ENCODE data around the gene HCFC1.
A peak's percentile ranks its signal among the peaks of the same experiment; 100 is the strongest.

Gene HCFC1

DNA sequence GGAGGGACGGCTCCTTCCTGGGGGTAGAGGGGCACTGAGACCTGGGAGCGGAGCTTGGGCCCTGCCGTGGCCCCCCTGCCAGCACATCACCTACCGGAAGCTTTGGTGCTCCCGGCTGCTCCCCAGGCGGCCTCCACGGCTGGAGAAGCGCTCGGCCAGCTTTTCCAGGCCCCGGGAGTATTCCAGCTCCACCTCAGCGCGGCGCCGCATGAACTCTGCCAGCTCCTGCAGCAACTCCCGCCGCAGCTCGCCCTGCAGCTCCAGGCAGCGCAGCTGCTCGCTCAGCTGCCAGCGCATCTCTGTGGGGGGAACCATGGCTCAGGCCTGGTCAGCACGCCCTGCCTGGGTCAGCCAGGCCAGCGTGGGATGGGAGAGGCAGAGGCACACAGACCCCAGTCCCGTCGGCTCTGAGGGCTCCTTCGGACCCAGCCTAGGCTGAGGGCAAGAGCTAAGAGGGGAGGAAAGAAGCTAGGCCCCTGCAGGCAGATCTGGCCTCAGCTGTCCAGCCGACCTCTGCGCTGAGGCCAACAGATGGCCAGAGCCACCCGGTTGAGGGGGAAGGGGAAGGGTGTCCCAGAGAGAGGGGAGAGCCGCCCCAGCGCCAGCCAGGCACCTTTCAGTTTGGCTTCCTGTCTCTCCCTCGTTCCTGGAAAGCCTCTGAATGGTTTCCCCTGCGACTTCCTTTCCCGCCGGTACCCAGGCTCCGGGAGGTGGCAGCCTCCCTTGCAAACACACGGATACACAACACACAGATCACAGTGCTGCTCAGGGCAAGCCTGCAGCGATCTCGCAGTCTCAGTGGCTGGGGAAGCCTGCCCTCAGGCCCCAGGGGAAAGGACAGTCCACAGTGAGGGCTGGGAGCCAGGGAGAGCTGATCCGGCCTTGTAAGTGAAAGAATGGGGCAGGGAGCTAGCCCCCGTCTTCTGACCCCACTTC is 49.8 kb downstream of the HCFC1 start:
- peak; percentile 30 for DNase-seq

DNA sequence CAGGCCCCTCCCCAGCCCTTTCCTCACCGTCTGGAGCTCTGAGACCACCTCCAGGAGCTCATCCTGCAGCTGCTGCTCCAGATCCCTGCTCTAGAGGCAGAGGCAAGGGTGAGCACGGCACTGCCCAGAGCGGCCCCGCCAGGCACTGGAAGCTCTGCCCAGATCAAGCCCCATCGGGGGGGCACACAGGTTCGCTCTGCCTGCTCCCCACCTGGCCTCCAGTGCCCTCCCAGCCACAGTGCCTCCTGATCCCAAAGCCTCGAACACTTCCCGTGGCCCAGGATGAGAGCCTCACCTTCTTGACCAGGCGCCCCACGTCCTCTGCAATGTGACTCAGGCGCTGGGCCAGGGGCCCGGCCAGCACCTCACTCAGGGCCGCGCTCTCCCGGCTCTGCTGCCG is 50.5 kb downstream of the HCFC1 start:
- no peak for DNase-seq

DNA sequence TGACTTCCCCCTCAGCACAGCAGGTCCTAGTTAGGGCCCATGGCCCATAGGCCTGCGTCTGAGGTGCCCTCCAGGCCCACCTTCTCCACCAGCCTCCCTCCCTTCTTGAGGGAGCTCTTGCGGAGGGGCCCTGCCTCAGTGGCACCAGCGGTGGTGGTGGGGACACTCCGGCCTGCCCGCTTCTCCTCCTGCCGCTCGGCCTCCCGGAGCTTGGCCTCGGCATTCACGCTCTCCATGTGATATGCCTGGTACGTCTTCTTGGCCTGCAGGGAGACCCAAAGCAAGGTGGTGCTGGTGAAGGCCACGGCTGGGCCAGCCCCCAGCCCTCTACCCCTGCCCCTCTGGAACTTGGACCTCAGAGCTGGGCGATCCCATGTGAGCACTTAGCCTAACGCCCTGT is 51.1 kb downstream of the HCFC1 start:
- DNase-seq = no peak

DNA sequence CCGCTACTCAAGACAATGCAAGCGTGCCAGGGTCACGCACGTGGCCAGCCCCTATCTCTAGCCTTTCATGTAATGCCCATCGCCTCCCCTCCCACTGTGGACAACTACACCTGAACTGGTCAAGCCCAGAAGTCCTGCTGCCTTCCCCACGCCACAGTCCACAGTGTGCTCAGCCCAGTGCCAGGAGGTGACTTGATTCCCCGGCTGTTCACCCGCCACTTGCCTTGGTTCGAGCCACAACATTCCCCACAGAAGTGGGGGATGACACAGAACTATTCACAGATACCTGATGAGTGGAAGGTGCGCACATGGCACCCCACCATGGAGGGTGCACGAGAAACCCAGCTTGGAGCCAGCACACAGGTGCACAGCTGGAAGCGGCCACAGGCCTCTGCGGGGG is 52.3 kb downstream of the HCFC1 start:
- DNase-seq = no peak

DNA sequence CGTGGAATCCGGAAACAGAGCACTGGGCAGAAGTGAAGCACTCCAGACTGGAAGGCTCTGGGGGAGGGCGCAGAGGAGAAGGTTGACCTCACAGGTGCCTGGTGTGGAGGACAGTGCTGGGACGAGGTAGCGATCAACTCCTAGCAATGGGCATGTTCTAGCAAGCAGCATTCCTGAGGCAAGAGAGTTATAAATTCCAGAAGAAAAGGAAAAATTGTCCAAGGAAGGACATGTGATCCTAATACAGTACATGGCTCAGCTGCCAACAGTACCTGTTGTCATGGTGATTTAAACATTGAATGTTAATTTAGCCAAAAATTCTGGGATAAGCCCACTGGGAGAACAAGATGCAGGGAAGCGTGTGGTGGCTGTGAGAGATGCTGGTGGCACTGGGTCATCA is 53.7 kb downstream of the HCFC1 start:
- no peak for DNase-seq

DNA sequence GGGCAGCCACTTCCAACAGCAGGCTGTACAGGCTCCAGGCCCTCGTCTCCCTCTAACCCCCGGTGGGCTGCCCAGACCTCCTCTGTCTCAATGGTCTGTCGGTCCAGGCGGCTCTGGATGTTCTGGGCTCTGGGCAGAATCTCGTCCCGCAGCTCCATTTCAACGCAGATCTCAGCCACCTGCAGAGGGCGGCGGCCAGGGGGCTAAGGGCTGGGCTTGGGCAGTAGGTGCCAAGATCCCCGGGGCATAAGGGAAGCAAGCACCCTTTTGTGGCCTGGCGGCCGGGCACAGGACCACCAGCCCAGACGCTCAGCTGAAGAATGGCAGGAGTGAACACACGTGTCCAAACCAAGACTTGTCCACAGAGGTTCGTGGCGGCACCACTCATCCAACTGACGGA is 57.9 kb downstream of the HCFC1 start:
- DNase-seq = no peak

DNA sequence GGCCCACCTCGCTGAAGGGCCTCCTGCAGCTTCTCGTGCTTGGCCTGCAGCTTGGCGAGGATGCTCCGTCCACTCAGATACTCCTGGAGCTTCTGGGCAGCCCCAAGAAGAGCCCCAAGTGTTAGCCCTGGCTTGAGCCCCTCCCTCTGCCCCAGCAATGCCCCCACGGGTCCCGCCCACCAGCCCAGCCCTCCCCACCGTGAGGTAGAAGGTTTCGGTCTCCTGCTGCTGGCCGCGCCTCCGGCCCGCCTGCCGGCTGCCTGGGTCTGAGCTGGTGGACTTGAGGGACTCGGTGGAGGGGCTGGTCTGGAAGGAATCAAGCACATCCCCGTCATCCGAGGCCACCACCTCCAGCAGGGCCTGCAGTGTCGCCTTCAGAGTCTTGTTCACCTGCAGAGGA is 58.4 kb downstream of the HCFC1 start:
- DNase-seq = no peak

DNA sequence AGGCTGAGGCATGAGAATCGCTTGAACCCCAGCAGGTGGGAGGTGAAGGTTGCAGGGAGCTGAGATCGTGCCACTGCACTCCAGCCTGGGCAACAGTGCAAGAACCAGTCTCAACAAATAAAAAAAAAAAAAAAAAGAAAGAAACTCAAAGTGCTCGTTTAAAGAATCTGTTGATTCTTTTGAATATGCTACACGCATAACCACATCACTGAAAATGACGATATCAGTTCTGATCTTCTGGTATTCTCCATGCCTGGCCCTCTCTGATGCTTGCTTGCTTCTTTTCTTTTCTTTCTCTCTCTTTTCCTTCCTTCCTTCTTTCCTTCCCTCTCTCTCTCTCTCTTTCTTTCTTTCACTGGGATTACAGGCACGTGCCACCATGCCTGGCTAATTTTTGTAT is 59.8 kb downstream of the HCFC1 start:
- no peak for DNase-seq

DNA sequence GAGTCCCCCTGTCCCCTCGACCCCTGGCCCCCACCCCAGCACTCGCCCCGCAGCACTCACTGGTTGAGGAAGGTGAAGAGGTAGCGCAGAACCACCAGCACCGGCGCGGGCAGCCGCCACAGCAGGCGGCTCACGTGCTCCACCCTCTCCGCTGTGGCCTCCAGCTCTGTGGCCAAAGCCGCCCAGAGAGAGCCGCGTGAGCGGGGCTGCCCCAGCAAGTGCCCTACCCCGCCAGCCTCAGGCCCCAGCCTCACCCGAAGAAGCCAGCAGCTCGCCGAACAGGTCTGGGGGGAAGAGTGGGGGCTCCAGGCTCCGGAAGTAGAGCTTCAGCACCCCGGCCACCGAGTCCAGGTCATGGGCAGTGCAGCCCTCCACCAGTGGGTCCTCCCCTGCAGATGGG is 61.2 kb downstream of the HCFC1 start:
- DNase-seq = no peak

DNA sequence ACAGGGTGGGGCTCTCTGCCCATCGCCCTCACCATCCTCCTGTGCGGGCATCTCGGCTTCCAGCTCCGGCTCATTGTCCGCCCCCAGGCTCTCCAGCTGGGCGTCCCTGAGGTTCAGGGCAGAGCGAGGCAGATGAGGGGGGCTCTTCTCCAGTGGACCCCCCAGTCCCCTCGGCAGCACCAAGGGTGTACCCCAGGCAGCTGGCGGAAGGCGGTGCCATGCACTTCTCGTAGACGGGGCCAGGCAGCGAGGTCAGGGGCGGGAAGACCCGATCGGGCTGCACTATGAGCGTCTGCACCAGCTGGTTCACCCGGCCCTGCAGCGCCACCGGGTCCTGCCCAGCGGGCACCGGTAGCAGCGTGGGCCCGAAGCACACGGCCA is 61.6 kb downstream of the HCFC1 start:
- no peak for DNase-seq

DNA sequence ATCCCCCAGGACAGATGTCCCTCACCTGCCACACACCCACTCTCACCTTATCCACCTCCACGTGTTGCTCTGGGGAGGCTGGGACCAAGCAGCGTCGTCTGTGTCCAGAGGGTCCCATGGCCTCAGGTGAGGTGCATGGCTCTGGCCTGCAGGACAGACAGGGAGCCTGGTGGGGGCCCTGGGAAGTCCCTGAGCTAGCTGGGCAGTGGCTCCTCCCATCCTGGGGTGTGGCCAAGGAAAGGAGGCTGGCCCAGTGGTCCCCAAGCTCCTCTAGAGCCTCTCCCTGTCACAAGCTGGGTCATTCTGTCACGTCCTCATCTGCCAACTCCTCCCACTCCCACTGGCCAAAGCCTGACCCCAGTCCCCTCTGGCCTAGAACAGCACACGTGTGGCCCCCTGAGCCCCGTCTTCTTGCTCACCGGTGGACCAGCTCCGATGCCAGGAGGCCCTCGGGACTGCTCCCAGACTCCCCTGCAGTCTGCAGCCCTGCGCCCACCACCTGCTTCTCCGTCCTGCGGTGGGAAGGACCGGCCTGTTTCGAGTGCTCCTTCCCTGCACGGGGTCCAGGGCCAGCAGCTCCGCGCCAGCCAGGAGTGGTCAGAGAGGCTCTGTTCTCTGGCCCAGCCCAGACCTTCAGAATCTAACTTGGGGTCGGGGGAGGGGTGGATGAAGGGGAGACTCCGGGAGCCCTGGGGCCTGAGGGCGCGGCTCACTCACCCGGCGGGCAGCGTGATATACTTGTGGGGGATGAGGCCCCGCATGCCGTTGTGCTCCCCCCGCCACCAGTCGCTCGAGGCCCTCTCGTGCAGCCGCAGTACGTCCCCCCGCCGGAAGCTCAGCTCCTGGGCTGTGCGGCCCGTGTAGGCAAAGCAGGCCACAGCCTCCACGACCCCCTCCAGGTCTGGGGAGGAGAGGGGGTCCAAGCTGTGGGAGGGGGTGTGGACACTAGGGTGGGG is 62.3 kb downstream of the HCFC1 start:
- no peak for DNase-seq

DNA sequence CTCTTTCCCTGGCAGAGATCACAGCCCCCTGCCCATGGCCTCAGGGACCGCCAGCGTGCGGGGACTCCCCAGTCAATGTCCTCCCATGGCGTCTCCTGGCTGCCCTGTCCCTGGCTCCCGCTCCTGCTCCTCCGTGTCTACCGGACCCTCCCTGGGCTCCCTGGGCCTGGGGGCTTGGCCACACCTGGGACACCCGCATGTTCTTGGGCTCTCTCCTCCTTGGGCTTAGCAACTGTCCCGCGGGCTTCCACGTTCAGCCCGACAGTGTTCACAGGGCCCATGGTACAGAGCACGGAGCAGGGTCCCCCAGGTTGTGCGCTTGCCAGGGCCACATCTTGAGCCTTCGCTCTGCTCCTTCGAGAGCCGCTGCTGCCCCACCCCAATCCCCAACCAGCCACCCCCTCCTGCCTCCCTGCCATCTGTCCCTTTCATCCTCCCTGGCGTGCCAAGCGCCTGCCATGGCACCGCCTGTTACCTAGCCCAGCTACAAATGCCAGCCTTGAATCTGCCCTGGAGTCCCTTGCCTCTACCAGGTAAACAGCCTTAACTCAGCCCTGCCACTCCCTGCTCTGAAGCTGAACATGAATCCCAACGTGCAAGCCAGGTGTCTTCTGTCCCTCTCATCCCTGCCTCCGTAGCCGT is 63.3 kb downstream of the HCFC1 start:
- no peak for DNase-seq

DNA sequence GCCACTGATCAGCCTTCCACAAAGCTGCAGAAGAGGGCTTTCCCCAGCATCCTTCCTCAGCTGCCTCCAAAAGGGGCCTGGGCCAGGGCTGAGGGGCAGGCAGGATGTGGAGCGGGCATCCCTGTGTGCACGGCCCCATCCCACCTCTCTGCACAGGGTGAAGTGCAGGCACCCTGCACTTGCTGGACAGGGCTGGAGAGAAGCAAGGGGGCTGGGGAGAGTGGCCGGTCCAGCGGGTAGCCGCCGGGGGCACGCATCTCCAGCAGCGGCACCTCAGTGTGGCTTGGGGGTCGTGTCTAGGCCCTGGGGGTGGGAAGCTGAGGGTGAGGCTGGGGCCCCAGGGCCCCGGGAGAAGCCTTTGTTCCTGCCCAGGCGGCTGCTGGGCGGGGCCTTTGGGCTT is 64.2 kb downstream of the HCFC1 start:
- DNase-seq = no peak

DNA sequence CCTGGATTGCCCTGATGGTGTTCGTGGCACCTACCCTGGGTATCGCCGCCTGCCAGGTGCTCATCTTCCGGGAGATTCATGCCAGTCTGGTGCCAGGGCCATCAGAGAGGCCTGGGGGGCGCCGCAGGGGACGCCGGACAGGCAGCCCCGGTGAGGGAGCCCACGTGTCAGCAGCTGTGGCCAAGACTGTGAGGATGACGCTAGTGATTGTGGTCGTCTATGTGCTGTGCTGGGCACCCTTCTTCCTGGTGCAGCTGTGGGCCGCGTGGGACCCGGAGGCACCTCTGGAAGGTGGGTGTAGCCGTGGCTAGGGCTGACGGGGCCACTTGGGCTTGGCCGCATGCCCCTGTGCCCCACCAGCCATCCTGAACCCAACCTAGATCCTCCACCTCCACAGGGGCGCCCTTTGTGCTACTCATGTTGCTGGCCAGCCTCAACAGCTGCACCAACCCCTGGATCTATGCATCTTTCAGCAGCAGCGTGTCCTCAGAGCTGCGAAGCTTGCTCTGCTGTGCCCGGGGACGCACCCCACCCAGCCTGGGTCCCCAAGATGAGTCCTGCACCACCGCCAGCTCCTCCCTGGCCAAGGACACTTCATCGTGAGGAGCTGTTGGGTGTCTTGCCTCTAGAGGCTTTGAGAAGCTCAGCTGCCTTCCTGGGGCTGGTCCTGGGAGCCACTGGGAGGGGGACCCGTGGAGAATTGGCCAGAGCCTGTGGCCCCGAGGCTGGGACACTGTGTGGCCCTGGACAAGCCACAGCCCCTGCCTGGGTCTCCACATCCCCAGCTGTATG is 65.3 kb downstream of the HCFC1 start:
- no peak for DNase-seq

DNA sequence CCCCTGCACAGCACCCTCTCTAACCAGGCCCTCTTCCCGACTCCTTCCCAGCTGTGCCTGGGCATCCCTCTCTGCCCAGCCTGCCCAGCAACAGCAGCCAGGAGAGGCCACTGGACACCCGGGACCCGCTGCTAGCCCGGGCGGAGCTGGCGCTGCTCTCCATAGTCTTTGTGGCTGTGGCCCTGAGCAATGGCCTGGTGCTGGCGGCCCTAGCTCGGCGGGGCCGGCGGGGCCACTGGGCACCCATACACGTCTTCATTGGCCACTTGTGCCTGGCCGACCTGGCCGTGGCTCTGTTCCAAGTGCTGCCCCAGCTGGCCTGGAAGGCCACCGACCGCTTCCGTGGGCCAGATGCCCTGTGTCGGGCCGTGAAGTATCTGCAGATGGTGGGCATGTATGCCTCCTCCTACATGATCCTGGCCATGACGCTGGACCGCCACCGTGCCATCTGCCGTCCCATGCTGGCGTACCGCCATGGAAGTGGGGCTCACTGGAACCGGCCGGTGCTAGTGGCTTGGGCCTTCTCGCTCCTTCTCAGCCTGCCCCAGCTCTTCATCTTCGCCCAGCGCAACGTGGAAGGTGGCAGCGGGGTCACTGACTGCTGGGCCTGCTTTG is 66.0 kb downstream of the HCFC1 start:
- DNase-seq = no peak

DNA sequence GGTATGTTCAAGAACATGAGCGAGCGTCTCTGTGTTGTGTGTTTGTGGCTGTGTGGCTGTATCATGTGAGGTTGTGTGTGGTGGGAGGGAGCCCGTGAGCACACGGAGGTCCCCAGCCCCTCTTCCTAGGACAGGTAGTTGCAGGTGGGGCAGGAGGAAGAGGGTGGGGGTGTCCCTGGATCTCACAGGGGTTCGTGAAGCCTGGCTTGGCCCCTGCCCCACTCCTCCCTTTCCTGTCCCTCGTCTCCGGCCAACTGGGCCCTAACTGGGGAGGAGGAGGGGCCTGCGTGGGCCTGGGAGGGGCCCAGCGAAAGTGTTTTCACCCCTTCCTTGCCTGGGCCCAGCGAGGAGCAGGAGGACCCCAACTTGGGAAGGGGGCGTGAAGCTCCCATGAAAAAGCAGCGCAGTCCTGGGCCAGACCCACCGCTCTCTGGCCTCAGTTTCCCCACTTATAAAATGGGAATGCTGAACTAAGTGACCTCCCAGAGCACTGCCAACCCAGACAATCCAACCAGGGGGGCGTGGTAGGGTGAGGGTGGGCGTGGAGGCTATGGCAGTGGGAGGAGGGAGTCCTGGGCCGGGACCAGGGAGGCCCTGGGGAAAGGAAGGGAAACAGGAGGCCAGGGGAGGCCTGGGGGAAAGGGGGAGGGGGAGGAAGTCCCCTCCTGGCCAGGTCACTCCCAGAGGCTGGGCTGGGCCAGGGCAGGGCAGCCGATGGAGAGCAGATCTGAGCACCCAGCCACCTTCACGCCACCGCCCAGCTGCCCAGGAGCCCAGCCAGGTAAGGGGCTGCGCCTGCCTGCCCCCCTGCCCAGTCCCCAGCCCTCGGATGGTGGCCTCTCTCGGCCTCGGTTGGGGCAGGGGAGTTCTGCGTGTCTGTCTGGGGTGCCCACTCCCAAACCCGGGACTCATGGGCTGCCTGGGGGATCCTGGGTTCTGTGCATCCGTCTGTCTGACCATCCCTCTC is 67.3 kb downstream of the HCFC1 start, which contains the start of gene AVPR2:
Gene AVPR2, plus strand, starts transcription at position 683 of the 967 bp plus-strand sequence. CDS start 473 bp downstream, outside the sequence.
- no peak for DNase-seq

DNA sequence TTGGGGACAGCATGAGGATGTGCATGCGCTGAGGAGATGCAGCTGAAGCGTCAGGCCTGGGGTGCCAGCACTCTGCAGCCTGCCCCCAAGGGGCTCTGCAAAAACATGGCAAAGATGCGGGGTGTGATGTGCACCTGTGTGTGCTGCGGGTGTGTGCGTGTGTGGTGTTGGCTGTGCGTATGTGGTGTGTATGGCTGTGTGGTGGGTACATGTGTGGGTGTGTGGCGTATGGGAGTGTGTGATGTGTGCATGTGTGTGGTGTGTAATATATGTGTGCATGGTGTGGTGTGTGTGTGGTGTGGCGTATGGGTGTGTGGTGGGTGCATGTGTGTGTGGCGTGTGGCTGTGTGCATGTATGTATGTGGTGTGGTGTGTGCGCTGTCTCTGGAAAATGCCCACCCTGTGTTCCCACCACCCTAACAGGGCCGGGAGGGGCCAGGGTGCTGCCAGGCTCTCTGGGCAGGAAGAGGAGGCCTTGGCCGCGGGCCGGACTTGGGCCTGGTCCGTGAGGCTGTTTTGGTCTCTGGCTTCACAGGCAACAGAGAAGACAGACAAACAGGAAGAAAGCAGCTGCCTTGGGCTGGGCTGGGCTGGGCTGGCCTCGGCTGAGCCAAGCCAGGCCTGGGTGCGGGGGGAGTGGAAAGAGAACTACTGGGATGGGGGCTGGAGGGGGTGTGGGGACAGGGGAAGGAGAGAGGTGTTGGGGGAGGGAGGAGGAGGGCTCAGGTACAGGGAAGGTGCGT is 68.2 kb downstream of the HCFC1 start:
- DNase-seq = no peak

DNA sequence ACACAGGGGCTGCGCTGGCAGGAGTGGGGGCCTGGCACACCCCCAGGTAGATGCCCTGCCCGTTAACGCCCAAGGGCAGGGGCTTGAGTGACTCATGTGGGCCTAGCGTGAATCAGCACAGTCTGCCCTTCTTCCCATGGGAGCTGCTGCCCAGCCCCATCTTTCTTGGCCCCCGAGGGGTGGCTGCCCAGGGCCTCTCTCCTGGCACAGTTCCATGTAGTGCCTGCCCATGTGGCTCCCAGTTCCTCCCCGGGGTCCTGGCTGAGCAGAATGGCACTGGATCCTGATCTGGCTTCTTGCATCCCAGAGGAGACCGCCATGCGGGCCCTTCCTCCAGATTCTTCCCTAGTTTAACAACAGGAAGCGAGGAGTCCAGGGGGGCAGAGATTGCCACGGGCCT is 69.2 kb downstream of the HCFC1 start:
- DNase-seq = peak; percentile 31

DNA sequence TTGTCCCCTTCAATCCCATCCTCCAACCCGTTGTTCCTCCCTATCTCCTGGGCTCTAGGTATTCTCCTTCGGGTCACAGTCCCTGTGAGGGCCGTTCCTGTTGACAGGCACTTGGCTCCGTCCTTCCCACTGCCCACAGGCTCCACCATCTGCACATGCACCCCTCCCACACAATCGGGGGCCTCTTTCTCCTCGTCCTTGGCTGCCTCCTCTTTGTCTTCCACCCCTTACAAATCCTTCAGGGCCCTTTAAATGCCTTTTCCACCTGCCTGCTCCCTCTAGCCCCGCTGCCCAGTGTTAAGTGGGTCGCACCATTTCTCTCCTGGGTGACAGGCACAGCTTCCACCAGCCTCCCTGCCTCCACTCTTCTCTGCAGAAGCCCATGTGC is 69.9 kb downstream of the HCFC1 start:
- DNase-seq = peak; percentile 58
